ENCODE data around the gene ATP11B.

ATP11B gene

DNA sequence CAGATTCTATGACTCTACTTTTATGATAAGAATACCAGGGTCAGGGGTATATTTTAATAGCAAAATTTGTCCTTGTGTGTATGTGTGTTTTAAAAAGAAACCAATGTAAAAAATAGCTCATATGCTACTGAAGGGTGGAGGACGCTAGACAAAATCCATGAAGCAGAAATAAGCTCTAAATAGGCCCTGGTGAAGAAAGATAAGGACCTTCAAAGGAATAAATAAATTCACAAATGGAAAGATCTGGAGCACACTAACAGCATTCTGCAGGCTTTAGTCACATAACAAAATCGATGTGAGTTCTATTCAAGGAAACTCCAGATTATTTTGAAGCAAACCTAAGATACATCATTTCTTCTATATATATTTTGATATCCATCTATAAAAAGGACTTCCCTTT is 27.2 kb upstream of the ATP11B start:
- H3K4me1 ChIP-seq (ENCODE audit: control insufficient read depth, low read length) = peaks cover 14% of the 10 kb centered on the region
- no peak overlapping the region for H3K27ac ChIP-seq (ENCODE audit: low read depth, low read length)
- H3K9me3 ChIP-seq (ENCODE audit: control insufficient read depth, insufficient read depth, low read length) = no peaks in the 10 kb centered on the region
- H3K79me2 ChIP-seq (ENCODE audit: control insufficient read depth, low read length) = no peaks in the 10 kb centered on the region
- no peaks in the 10 kb centered on the region for H3K27me3 ChIP-seq (ENCODE audit: control insufficient read depth, low read length)
- peak overlapping the region; percentile 18; the same call in 1 of the 2 replicates for H3K4me3 ChIP-seq (ENCODE audit: low read length)
- peak overlapping the region; percentile 26; the same call in 1 of the 2 replicates for H3K4me2 ChIP-seq (ENCODE audit: low read length)
- H4K20me1 ChIP-seq (ENCODE audit: control insufficient read depth, insufficient read depth, low read depth, low read length) = no peaks in the 10 kb centered on the region
- no peaks in the 10 kb centered on the region for H3K36me3 ChIP-seq (ENCODE audit: control insufficient read depth, low read length)
- H3K9me2 ChIP-seq (replicated peaks; ENCODE audit: control insufficient read depth, low read length) = no peaks in the 10 kb centered on the region
- no peak for TF ChIP-seq EZH2phosphoT487 (IDR thresholded peaks at IDR 0.05; ENCODE audit: borderline replicate concordance, low read length)
- TF ChIP-seq, protein P1, sequence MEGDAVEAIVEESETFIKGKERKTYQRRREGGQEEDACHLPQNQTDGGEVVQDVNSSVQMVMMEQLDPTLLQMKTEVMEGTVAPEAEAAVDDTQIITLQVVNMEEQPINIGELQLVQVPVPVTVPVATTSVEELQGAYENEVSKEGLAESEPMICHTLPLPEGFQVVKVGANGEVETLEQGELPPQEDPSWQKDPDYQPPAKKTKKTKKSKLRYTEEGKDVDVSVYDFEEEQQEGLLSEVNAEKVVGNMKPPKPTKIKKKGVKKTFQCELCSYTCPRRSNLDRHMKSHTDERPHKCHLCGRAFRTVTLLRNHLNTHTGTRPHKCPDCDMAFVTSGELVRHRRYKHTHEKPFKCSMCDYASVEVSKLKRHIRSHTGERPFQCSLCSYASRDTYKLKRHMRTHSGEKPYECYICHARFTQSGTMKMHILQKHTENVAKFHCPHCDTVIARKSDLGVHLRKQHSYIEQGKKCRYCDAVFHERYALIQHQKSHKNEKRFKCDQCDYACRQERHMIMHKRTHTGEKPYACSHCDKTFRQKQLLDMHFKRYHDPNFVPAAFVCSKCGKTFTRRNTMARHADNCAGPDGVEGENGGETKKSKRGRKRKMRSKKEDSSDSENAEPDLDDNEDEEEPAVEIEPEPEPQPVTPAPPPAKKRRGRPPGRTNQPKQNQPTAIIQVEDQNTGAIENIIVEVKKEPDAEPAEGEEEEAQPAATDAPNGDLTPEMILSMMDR (IDR thresholded peaks at IDR 0.05; ENCODE audit: low read depth, low read length, poor library complexity, severe bottlenecking) = no peak
- H3F3A ChIP-seq (ENCODE audit: control insufficient read depth, insufficient read depth) = no peaks in the 10 kb centered on the region

DNA sequence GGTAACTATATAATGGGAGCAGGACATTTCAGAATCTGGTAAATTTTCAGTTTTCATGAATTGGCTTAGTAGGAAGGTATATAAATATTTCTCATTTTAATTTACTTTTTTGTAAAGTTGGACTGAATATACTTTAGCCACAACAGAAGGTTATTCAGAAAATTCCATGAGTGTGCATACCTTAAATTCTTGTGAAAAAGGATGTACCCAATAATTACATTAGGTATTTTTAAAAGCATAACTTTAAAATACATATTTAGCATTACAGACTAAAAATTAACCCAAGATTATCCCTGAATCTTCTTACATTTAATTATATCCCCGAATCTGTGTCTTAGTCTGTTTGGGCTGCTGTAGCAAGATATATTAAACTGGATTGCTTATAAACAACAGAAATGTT is 24.9 kb upstream of the ATP11B start:
- no peak for TF ChIP-seq EZH2phosphoT487 (IDR thresholded peaks at IDR 0.05; ENCODE audit: borderline replicate concordance, low read length)
- TF ChIP-seq, protein P1 (IDR thresholded peaks at IDR 0.05; ENCODE audit: low read depth, low read length, poor library complexity, severe bottlenecking) = no peak
- H3K27me3 ChIP-seq (ENCODE audit: control insufficient read depth, low read length) = no peaks in the 10 kb centered on the region

DNA sequence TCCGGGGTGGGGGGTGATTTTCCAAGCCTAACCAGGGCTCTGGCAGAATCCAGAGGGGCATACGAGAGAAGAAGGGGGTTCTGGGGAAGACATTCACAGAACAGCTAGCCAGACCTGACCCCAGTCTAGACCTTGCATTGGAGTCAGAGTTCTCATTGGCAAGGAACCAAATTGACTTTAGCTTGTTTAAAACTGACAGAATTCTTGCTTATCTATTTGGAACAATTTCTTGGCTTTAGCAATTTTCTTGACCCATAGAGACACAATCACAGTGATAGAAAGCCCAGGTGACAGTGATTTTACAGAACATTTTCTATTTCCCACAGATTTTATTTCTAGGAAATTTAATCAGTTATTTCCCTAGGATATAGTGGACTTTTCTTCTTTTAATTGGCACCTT is 23.6 kb upstream of the ATP11B start:
- Histone ChIP-seq H3K4me1 (ENCODE audit: control insufficient read depth, low read length) (peaks cover 14% of the 10 kb centered on the region), H3K36me3 (ENCODE audit: control insufficient read depth, low read length) (no peaks in the 10 kb centered on the region), H3K27ac (ENCODE audit: low read depth, low read length) (no peak overlapping the region), H4K20me1 (ENCODE audit: control insufficient read depth, insufficient read depth, low read depth, low read length) (no peaks in the 10 kb centered on the region), H3K79me2 (ENCODE audit: control insufficient read depth, low read length) (no peaks in the 10 kb centered on the region), H3K9me2 (replicated peaks; ENCODE audit: control insufficient read depth, low read length) (no peaks in the 10 kb centered on the region), H3F3A (ENCODE audit: control insufficient read depth, insufficient read depth) (no peaks in the 10 kb centered on the region), H3K27me3 (ENCODE audit: control insufficient read depth, low read length) (no peaks in the 10 kb centered on the region), H3K9me3 (ENCODE audit: control insufficient read depth, insufficient read depth, low read length) (no peaks in the 10 kb centered on the region), H3K4me2 (ENCODE audit: low read length) (no peak overlapping the region), H3K4me3 (ENCODE audit: low read length) (no peak overlapping the region)
- no peak for TF ChIP-seq EZH2phosphoT487 (IDR thresholded peaks at IDR 0.05; ENCODE audit: borderline replicate concordance, low read length)
- TF ChIP-seq, protein P1 (IDR thresholded peaks at IDR 0.05; ENCODE audit: low read depth, low read length, poor library complexity, severe bottlenecking) = no peak

More for the DNA sequence above, 24.9 kb upstream of the ATP11B start:
- H3K36me3 ChIP-seq (ENCODE audit: control insufficient read depth, low read length) = no peaks in the 10 kb centered on the region
- no peak overlapping the region for H3K4me3 ChIP-seq (ENCODE audit: low read length)
- H3K9me2 ChIP-seq (replicated peaks; ENCODE audit: control insufficient read depth, low read length) = no peaks in the 10 kb centered on the region
- H3K4me1 ChIP-seq (ENCODE audit: control insufficient read depth, low read length) = peaks cover 14% of the 10 kb centered on the region
- H3K27ac ChIP-seq (ENCODE audit: low read depth, low read length) = no peak overlapping the region
- no peaks in the 10 kb centered on the region for H3K9me3 ChIP-seq (ENCODE audit: control insufficient read depth, insufficient read depth, low read length)
- no peaks in the 10 kb centered on the region for H3K79me2 ChIP-seq (ENCODE audit: control insufficient read depth, low read length)
- H3F3A ChIP-seq (ENCODE audit: control insufficient read depth, insufficient read depth) = no peaks in the 10 kb centered on the region
- no peaks in the 10 kb centered on the region for H4K20me1 ChIP-seq (ENCODE audit: control insufficient read depth, insufficient read depth, low read depth, low read length)
- no peak overlapping the region for H3K4me2 ChIP-seq (ENCODE audit: low read length)
